H9 (cell line): ENCODE results near the gene BICDL1. TPM values are rescaled to one million over a fixed set of nuclear protein-coding genes. Genes with fewer than 3 reads are reported as not detected.

Source experiments
- DNase-seq: peaks from one replicate; pipeline ENCODE4 v3.0.0-alpha.2; 2017
- H2AFZ ChIP-seq: one replicate; pipeline ENCODE4 v1.6.1; 2013; ENCODE audit warnings: mild to moderate bottlenecking, low read length, control low read depth, moderate library complexity
- H2AK5ac ChIP-seq: 2 replicates; pipeline ENCODE4 v1.6.1; 2013; ENCODE audit warnings: low read length, control low read depth, mixed read lengths; ENCODE audit not compliant: insufficient read length
- H2BK120ac ChIP-seq: one replicate; pipeline ENCODE4 v1.6.1; 2013; ENCODE audit warnings: low read depth, mild to moderate bottlenecking, low read length, control low read depth, inconsistent platforms; ENCODE audit not compliant: poor library complexity, severe bottlenecking
- H2BK12ac ChIP-seq: 2 replicates; pipeline ENCODE4 v1.6.1; 2013; ENCODE audit warnings: low read length, control low read depth, mixed read lengths, low read depth; ENCODE audit not compliant: insufficient read length
- H2BK15ac ChIP-seq: 2 replicates; pipeline ENCODE4 v1.6.1; 2013; ENCODE audit warnings: low read depth, low read length, control low read depth
- H2BK20ac ChIP-seq: one replicate; pipeline ENCODE4 v1.6.1; 2013; ENCODE audit warnings: low read depth, mild to moderate bottlenecking, low read length, control low read depth, inconsistent platforms; ENCODE audit not compliant: poor library complexity, severe bottlenecking
- H2BK5ac ChIP-seq: 2 replicates; pipeline ENCODE4 v1.6.1; 2013; ENCODE audit warnings: low read length, control low read depth, mixed read lengths; ENCODE audit not compliant: insufficient read length
- H3K14ac ChIP-seq: 2 replicates; pipeline ENCODE4 v1.6.1; 2013; ENCODE audit warnings: low read length, control low read depth; ENCODE audit not compliant: insufficient read depth
- H3K18ac ChIP-seq: 2 replicates; pipeline ENCODE4 v1.6.1; 2013; ENCODE audit warnings: low read depth, mild to moderate bottlenecking, mixed read lengths, low read length, control low read depth; ENCODE audit not compliant: insufficient read length
- H3K23ac ChIP-seq: 2 replicates; pipeline ENCODE4 v1.6.1; 2013; ENCODE audit warnings: low read length, control low read depth, mixed read lengths, low read depth; ENCODE audit not compliant: insufficient read length
- H3K23me2 ChIP-seq: 2 replicates; pipeline ENCODE4 v1.6.1; 2013; ENCODE audit warnings: low read depth, mild to moderate bottlenecking, mixed read lengths, low read length, control low read depth; ENCODE audit not compliant: insufficient read length, poor library complexity, severe bottlenecking
- H3K27ac ChIP-seq: 2 replicates; pipeline ENCODE4 v1.5.1; 2013; ENCODE audit warnings: low read length, control low read depth, mixed read lengths, low read depth; ENCODE audit not compliant: insufficient read length
- H3K27me3 ChIP-seq: 2 replicates; pipeline ENCODE4 v1.6.1; 2013; ENCODE audit warnings: low read length, control low read depth, inconsistent platforms; ENCODE audit not compliant: insufficient read depth
- H3K4ac ChIP-seq: 2 replicates; pipeline ENCODE4 v1.6.1; 2013; ENCODE audit warnings: low read depth, mild to moderate bottlenecking, control low read depth, inconsistent platforms, low read length, moderate library complexity
- H3K4me1 ChIP-seq: 2 replicates; pipeline ENCODE4 v1.6.1; 2013; ENCODE audit warnings: low read length, control low read depth, inconsistent platforms; ENCODE audit not compliant: insufficient read depth
- H3K4me2 ChIP-seq: 2 replicates; pipeline ENCODE4 v1.6.1; 2013; ENCODE audit warnings: low read length, control low read depth, mixed read lengths; ENCODE audit not compliant: insufficient read length, insufficient read depth
- H3K56ac ChIP-seq: 2 replicates; pipeline ENCODE4 v1.6.1; 2013; ENCODE audit warnings: low read depth, mild to moderate bottlenecking, mixed read lengths, low read length, control low read depth; ENCODE audit not compliant: insufficient read length
- H3K79me1 ChIP-seq: 2 replicates; pipeline ENCODE4 v1.6.1; 2013; ENCODE audit warnings: low read depth, mild to moderate bottlenecking, moderate library complexity, low read length, control low read depth, inconsistent platforms; ENCODE audit not compliant: insufficient read depth, poor library complexity, severe bottlenecking
- H3K79me2 ChIP-seq: 2 replicates; pipeline ENCODE4 v1.6.1; 2013; ENCODE audit warnings: low read length, control low read depth, inconsistent platforms; ENCODE audit not compliant: insufficient read depth
- H3K9ac ChIP-seq: 2 replicates; pipeline ENCODE4 v1.6.1; 2013; ENCODE audit warnings: low read length, control low read depth, mixed read lengths; ENCODE audit not compliant: insufficient read length; ENCODE audit errors: extremely low read depth
- H3K9me3 ChIP-seq: one replicate; pipeline ENCODE4 v1.6.1; 2013; ENCODE audit warnings: low read depth, low read length, inconsistent platforms; ENCODE audit not compliant: control insufficient read depth
- H3T11ph ChIP-seq: one replicate; pipeline ENCODE4 v1.6.1; 2013; ENCODE audit warnings: mild to moderate bottlenecking, low read length, control low read depth, inconsistent platforms
- H4K20me1 ChIP-seq: one replicate; pipeline ENCODE4 v1.6.1; 2013; ENCODE audit not compliant: control insufficient read depth, insufficient read length, insufficient read depth
- H4K5ac ChIP-seq: 2 replicates; pipeline ENCODE4 v1.6.1; 2013; ENCODE audit warnings: low read depth, mild to moderate bottlenecking, mixed read lengths, low read length, control low read depth; ENCODE audit not compliant: insufficient read length
- H4K8ac ChIP-seq: replicated peaks from 2 replicates; pipeline ENCODE4 v1.6.1; 2013; ENCODE audit warnings: low read length, control low read depth, mixed read lengths, low read depth; ENCODE audit not compliant: insufficient read length
- H4K91ac ChIP-seq: 2 replicates; pipeline ENCODE4 v1.6.1; 2013; ENCODE audit warnings: low read depth, mild to moderate bottlenecking, moderate library complexity, mixed read lengths, low read length, control low read depth; ENCODE audit not compliant: insufficient read length
- H3K27ac Mint-ChIP-seq, 3 experiments: 2 replicates in 2 of 3; 3 replicates in 1 of 3; pipeline ENCODE4 v1.8.0; 2020 to 2021; ENCODE audit warnings: mixed read lengths in 3 of 3, mild to moderate bottlenecking in 1 of 3, moderate library complexity in 1 of 3
- H3K27me3 Mint-ChIP-seq: 2 replicates; pipeline ENCODE4 v1.8.0; 2021; ENCODE audit warnings: low read depth, mild to moderate bottlenecking, moderate library complexity, mixed read lengths
- H3K36me3 Mint-ChIP-seq, 3 experiments: 2 replicates in 2 of 3; 3 replicates in 1 of 3; pipeline ENCODE4 v1.8.0; 2020 to 2021; ENCODE audit warnings: low read depth in 3 of 3, mixed read lengths in 3 of 3; ENCODE audit not compliant: insufficient read depth in 1 of 3
- H3K4me1 Mint-ChIP-seq, 2 experiments: 2 replicates each; pipeline ENCODE4 v1.8.0; 2020; ENCODE audit warnings: mixed read lengths in 2 of 2
- H3K4me3 Mint-ChIP-seq, 2 experiments: 2 replicates in 1 of 2; 3 replicates in 1 of 2; pipeline ENCODE4 v1.8.0; 2020 to 2021; ENCODE audit warnings: mild to moderate bottlenecking in 2 of 2, mixed read lengths in 2 of 2, moderate library complexity in 1 of 2
- H3K9me3 Mint-ChIP-seq, 2 experiments: 2 replicates in 1 of 2; 3 replicates in 1 of 2; pipeline ENCODE4 v1.8.0; 2020; ENCODE audit warnings: mild to moderate bottlenecking in 2 of 2, mixed read lengths in 2 of 2, moderate library complexity in 1 of 2
- WGBS: extraction: QIAGEN DNeasy Blood & Tissue Kit; methylation state at CpG from one replicate; pipeline ENCODE4 v1.1.7; 2013; ENCODE audit warnings: missing lambda C conversion rate, low lambda C conversion rate, mixed read lengths; ENCODE audit not compliant: insufficient read length; ENCODE audit errors: extremely low coverage; 5-methylcytosine and 5-hydroxymethylcytosine counted together
- total RNA-seq: library from RNA; stranded (reverse); gene quantifications from 2 replicates; pipeline ENCODE4 v1.2.1, GENCODE V29; 2021
- TF ChIP-seq, protein P1 (sequence below): fragments of 200-600 bp; sonication (generic); conservative IDR thresholded peaks from 3 replicates; pipeline ENCODE4 v1.8.0; 2021; ENCODE audit warnings: antibody characterized with exemption, mild to moderate bottlenecking

The BICDL1 gene
- total RNA-seq, 1 experiment from 2014 or later, result 13.8 TPM

GRCh38 chr12:120012067-120012621 is 23.1 kb downstream of the BICDL1 start:
- H3K27ac Mint-ChIP-seq, result no peak overlapping the region

More at GRCh38 chr12:120012067-120012621, 23.1 kb downstream of the BICDL1 start:
- H4K91ac ChIP-seq, result no peak overlapping the region
- peaks cover 19 to 22% of the 10 kb centered on the region in 2 experiments for H3K4me1 Mint-ChIP-seq
- no peaks in the 10 kb centered on the region for H3K9me3 Mint-ChIP-seq
- no peaks in the 10 kb centered on the region; the same call in 1 of the 2 replicates for H3K4me1 ChIP-seq
- no peaks in the 10 kb centered on the region for H3K79me1 ChIP-seq
- H3K27me3 ChIP-seq, result no peaks in the 10 kb centered on the region
- DNase-seq, result peak; percentile 43
- no peak overlapping the region for H2BK5ac ChIP-seq
- H3K27me3 Mint-ChIP-seq, result no peaks in the 10 kb centered on the region
- no peak overlapping the region for H2BK15ac ChIP-seq
- H3K56ac ChIP-seq, result no peak overlapping the region
- no peak overlapping the region for H3K23ac ChIP-seq
- H2AK5ac ChIP-seq, result no peak overlapping the region
- peaks cover 1% of the 10 kb centered on the region; the same call in 1 of the 2 replicates for H3K79me2 ChIP-seq
- H3K36me3 Mint-ChIP-seq, result peaks cover 0 to 2% (median 2%) of the 10 kb centered on the region in 3 experiments; a peak in 3 of 7 replicates
- H2BK20ac ChIP-seq, result no peak overlapping the region
- H3K23me2 ChIP-seq, result no peaks in the 10 kb centered on the region
- H4K5ac ChIP-seq, result no peak overlapping the region
- no peak overlapping the region for H3K4ac ChIP-seq
- H3K9me3 ChIP-seq, result no peaks in the 10 kb centered on the region
- H3K27ac ChIP-seq, result no peak overlapping the region
- TF ChIP-seq, protein P1, sequence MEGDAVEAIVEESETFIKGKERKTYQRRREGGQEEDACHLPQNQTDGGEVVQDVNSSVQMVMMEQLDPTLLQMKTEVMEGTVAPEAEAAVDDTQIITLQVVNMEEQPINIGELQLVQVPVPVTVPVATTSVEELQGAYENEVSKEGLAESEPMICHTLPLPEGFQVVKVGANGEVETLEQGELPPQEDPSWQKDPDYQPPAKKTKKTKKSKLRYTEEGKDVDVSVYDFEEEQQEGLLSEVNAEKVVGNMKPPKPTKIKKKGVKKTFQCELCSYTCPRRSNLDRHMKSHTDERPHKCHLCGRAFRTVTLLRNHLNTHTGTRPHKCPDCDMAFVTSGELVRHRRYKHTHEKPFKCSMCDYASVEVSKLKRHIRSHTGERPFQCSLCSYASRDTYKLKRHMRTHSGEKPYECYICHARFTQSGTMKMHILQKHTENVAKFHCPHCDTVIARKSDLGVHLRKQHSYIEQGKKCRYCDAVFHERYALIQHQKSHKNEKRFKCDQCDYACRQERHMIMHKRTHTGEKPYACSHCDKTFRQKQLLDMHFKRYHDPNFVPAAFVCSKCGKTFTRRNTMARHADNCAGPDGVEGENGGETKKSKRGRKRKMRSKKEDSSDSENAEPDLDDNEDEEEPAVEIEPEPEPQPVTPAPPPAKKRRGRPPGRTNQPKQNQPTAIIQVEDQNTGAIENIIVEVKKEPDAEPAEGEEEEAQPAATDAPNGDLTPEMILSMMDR, result no peak
- H3K4me2 ChIP-seq, result no peak overlapping the region
- H3K18ac ChIP-seq, result no peak overlapping the region
- no peak overlapping the region for H3T11ph ChIP-seq
- H4K8ac ChIP-seq, result no peak overlapping the region
- no peak overlapping the region for H3K14ac ChIP-seq
- no CpG with 5 or more reads among the region's 10 CpGs for WGBS
- H2BK120ac ChIP-seq, result no peak overlapping the region
- H4K20me1 ChIP-seq, result no peaks in the 10 kb centered on the region
- no peak overlapping the region for H3K4me3 Mint-ChIP-seq
- H2AFZ ChIP-seq, result no peak overlapping the region
- H2BK12ac ChIP-seq, result no peak overlapping the region
- H3K9ac ChIP-seq, result no peak overlapping the region
